SK-N-SH treated with all-trans-retinoic acid at 6 μM for 48 hours (cell line): ENCODE results near the gene LRTM1.

Source experiments
- ATAC-seq: fragments of 200-7000 bp; cut with Tn5 transposase; 3 replicates; pipeline ENCODE4 v1.9.1; 2020; ENCODE audit warnings: mild to moderate bottlenecking, moderate library complexity
- ARNTL ChIP-seq: fragments of 450-650 bp; formaldehyde crosslinking; IDR thresholded peaks from 2 replicates; pipeline ENCODE4 v1.5.0; 2020; ENCODE audit warnings: low read depth, mild to moderate bottlenecking, moderate library complexity, borderline replicate concordance
- BACH2 ChIP-seq: fragments of 250-450 bp; sonication (Bioruptor Pico); IDR thresholded peaks from 2 replicates; pipeline ENCODE4 v1.9.0; 2021; ENCODE audit warnings: mild to moderate bottlenecking, borderline replicate concordance
- ESRRG ChIP-seq: fragments of 250-450 bp; sonication (Bioruptor Pico); IDR thresholded peaks from 2 replicates; pipeline ENCODE4 v1.6.1; 2021; ENCODE audit warnings: mild to moderate bottlenecking
- GLIS3 ChIP-seq: fragments of 250-450 bp; sonication (Bioruptor Pico); IDR thresholded peaks from 2 replicates; pipeline ENCODE4 v1.5.0; 2020; ENCODE audit warnings: mild to moderate bottlenecking, moderate library complexity
- ISL1 ChIP-seq: fragments of 250-450 bp; sonication (Bioruptor Pico); IDR thresholded peaks from 2 replicates; pipeline ENCODE4 v2.1.2; 2022; ENCODE audit warnings: mild to moderate bottlenecking, moderate library complexity
- OSR1 ChIP-seq: fragments of 250-450 bp; sonication (Bioruptor Pico); IDR thresholded peaks from 2 replicates; pipeline ENCODE4 v1.8.0; 2022; ENCODE audit warnings: moderate library complexity, mild to moderate bottlenecking, inconsistent platforms
- PPARA ChIP-seq: fragments of 250-450 bp; sonication (Bioruptor Pico); IDR thresholded peaks from 2 replicates; pipeline ENCODE4 v1.5.0; 2020; ENCODE audit warnings: mild to moderate bottlenecking, borderline replicate concordance
- RARB ChIP-seq: fragments of 250-450 bp; sonication (Bioruptor Pico); IDR thresholded peaks from 2 replicates; pipeline ENCODE4 v1.8.0; 2021; ENCODE audit warnings: mild to moderate bottlenecking, moderate library complexity
- SNAI2 ChIP-seq: fragments of 250-450 bp; sonication (Bioruptor Pico); IDR thresholded peaks from 2 replicates; pipeline ENCODE4 v1.5.0; 2020; ENCODE audit warnings: mild to moderate bottlenecking, moderate library complexity
- TCF4 ChIP-seq: fragments of 250-450 bp; sonication (Bioruptor Pico); IDR thresholded peaks from 2 replicates; pipeline ENCODE4 v1.8.0; 2021; ENCODE audit warnings: mild to moderate bottlenecking, moderate library complexity, borderline replicate concordance
- TOX ChIP-seq: fragments of 250-450 bp; sonication (Bioruptor Pico); IDR thresholded peaks from 2 replicates; pipeline ENCODE4 v1.8.0; 2021; ENCODE audit warnings: mild to moderate bottlenecking, moderate library complexity, borderline replicate concordance
- ZC3H10 ChIP-seq: fragments of 250-450 bp; sonication (Bioruptor Pico); IDR thresholded peaks from 2 replicates; pipeline ENCODE4 v1.5.1; 2021; ENCODE audit warnings: mild to moderate bottlenecking, moderate library complexity
- ZFP3 ChIP-seq: fragments of 250-450 bp; sonication (Bioruptor Pico); IDR thresholded peaks from 2 replicates; pipeline ENCODE4 v1.5.0; 2020; ENCODE audit warnings: mild to moderate bottlenecking, moderate library complexity
- ZFP30 ChIP-seq: fragments of 450-650 bp; formaldehyde crosslinking; IDR thresholded peaks from 2 replicates; pipeline ENCODE4 v1.5.0; 2022; ENCODE audit warnings: mild to moderate bottlenecking, moderate library complexity
- ZNF565 ChIP-seq: fragments of 450-650 bp; formaldehyde crosslinking; conservative IDR thresholded peaks from 2 replicates; pipeline ENCODE4 v1.5.0; 2020; ENCODE audit warnings: low read depth, mild to moderate bottlenecking, moderate library complexity
- ZNF70 ChIP-seq: fragments of 450-650 bp; formaldehyde crosslinking; IDR thresholded peaks from 2 replicates; pipeline ENCODE4 v1.5.0; 2020; ENCODE audit warnings: mild to moderate bottlenecking, moderate library complexity
- ZNF8 ChIP-seq: fragments of 450-650 bp; formaldehyde crosslinking; IDR thresholded peaks from 2 replicates; pipeline ENCODE4 v1.5.0; 2020; ENCODE audit warnings: mild to moderate bottlenecking, moderate library complexity
- TF ChIP-seq, protein P1 (sequence below): fragments of 250-450 bp; sonication (Bioruptor Pico); IDR thresholded peaks from 2 replicates; pipeline ENCODE4 v1.5.0; 2020; ENCODE audit warnings: mild to moderate bottlenecking, moderate library complexity
- TF ChIP-seq, protein P2 (sequence below): fragments of 250-450 bp; sonication (Bioruptor Pico); IDR thresholded peaks from 2 replicates; pipeline ENCODE4 v1.5.1; 2020; ENCODE audit warnings: low read depth, mild to moderate bottlenecking, moderate library complexity
- TF ChIP-seq, protein P3 (sequence below): fragments of 250-450 bp; sonication (Bioruptor Pico); IDR thresholded peaks from 2 replicates; pipeline ENCODE4 v1.8.0; 2020; ENCODE audit warnings: mild to moderate bottlenecking, moderate library complexity, borderline replicate concordance
- TF ChIP-seq, protein P4 (sequence below): fragments of 250-450 bp; sonication (Bioruptor Pico); IDR thresholded peaks from 2 replicates; pipeline ENCODE4 v1.5.1; 2021; ENCODE audit warnings: mild to moderate bottlenecking, moderate library complexity

LRTM1 gene

DNA sequence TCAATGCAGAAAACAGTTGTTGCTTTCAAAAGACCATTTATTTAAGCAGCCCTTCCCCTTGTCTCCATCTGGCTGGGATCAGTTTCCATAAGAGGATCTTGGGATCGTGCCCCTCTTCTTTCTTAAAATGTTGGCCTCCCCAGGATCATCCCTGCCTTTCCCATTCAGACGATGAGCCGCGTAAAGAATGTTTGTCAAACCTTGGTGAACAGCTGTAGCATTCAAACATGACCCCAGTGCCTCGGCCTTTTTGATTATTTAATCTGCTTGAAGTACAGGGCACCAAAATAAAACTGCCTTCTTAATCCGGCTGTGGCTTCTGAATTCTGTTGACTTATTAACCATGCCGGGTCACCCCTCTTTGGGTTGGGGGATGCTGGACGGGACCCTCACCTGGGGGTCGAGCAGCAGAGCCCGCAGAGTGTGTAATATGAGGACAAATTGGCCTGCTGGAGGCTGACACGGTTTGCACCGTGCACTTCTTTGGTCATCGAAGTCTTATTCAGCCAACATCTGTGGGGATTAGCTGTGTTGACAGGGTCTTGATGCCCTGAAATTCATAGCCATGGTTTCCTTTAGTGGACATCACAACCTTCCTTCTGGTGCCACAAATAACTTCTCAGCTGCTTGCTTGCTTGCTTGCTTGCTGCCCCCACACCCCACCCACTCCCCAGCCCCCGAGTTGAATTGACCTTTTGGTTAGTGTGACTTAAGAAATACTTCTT lies at the start of gene LRTM1:
LRTM1 (minus strand) TSS at position 14 of the 725 bp plus-strand sequence. CDS start 148 bp downstream, outside the sequence.
- no peak for ATAC-seq
- no peak for TF ChIP-seq OSR1 (CRISPR knock-in tag)
- TF ChIP-seq ZC3H10 (CRISPR knock-in tag), result no peak
- TF ChIP-seq, protein P1, sequence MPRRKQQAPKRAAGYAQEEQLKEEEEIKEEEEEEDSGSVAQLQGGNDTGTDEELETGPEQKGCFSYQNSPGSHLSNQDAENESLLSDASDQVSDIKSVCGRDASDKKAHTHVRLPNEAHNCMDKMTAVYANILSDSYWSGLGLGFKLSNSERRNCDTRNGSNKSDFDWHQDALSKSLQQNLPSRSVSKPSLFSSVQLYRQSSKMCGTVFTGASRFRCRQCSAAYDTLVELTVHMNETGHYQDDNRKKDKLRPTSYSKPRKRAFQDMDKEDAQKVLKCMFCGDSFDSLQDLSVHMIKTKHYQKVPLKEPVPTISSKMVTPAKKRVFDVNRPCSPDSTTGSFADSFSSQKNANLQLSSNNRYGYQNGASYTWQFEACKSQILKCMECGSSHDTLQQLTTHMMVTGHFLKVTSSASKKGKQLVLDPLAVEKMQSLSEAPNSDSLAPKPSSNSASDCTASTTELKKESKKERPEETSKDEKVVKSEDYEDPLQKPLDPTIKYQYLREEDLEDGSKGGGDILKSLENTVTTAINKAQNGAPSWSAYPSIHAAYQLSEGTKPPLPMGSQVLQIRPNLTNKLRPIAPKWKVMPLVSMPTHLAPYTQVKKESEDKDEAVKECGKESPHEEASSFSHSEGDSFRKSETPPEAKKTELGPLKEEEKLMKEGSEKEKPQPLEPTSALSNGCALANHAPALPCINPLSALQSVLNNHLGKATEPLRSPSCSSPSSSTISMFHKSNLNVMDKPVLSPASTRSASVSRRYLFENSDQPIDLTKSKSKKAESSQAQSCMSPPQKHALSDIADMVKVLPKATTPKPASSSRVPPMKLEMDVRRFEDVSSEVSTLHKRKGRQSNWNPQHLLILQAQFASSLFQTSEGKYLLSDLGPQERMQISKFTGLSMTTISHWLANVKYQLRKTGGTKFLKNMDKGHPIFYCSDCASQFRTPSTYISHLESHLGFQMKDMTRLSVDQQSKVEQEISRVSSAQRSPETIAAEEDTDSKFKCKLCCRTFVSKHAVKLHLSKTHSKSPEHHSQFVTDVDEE (CRISPR knock-in tag), result no peak
- TF ChIP-seq, protein P2, sequence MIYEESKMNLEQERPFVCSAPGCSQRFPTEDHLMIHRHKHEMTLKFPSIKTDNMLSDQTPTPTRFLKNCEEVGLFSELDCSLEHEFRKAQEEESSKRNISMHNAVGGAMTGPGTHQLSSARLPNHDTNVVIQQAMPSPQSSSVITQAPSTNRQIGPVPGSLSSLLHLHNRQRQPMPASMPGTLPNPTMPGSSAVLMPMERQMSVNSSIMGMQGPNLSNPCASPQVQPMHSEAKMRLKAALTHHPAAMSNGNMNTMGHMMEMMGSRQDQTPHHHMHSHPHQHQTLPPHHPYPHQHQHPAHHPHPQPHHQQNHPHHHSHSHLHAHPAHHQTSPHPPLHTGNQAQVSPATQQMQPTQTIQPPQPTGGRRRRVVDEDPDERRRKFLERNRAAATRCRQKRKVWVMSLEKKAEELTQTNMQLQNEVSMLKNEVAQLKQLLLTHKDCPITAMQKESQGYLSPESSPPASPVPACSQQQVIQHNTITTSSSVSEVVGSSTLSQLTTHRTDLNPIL, result no peak
- no peak for TF ChIP-seq TCF4 (CRISPR knock-in tag)
- no peak for TF ChIP-seq RARB
- TF ChIP-seq, protein P3, sequence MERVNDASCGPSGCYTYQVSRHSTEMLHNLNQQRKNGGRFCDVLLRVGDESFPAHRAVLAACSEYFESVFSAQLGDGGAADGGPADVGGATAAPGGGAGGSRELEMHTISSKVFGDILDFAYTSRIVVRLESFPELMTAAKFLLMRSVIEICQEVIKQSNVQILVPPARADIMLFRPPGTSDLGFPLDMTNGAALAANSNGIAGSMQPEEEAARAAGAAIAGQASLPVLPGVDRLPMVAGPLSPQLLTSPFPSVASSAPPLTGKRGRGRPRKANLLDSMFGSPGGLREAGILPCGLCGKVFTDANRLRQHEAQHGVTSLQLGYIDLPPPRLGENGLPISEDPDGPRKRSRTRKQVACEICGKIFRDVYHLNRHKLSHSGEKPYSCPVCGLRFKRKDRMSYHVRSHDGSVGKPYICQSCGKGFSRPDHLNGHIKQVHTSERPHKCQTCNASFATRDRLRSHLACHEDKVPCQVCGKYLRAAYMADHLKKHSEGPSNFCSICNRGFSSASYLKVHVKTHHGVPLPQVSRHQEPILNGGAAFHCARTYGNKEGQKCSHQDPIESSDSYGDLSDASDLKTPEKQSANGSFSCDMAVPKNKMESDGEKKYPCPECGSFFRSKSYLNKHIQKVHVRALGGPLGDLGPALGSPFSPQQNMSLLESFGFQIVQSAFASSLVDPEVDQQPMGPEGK (CRISPR knock-in tag), result no peak
- TF ChIP-seq, protein P4, sequence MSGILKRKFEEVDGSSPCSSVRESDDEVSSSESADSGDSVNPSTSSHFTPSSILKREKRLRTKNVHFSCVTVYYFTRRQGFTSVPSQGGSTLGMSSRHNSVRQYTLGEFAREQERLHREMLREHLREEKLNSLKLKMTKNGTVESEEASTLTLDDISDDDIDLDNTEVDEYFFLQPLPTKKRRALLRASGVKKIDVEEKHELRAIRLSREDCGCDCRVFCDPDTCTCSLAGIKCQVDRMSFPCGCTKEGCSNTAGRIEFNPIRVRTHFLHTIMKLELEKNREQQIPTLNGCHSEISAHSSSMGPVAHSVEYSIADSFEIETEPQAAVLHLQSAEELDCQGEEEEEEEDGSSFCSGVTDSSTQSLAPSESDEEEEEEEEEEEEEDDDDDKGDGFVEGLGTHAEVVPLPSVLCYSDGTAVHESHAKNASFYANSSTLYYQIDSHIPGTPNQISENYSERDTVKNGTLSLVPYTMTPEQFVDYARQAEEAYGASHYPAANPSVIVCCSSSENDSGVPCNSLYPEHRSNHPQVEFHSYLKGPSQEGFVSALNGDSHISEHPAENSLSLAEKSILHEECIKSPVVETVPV (CRISPR knock-in tag), result no peak
- TF ChIP-seq BACH2 (CRISPR knock-in tag), result no peak
- TF ChIP-seq SNAI2 (CRISPR knock-in tag), result no peak
- no peak for TF ChIP-seq ZNF70 (CRISPR knock-in tag)
- TF ChIP-seq ISL1 (CRISPR knock-in tag), result no peak
- TF ChIP-seq ZNF565, result no peak
- TF ChIP-seq ZFP3, result no peak
- no peak for TF ChIP-seq ZFP30 (CRISPR knock-in tag)
- TF ChIP-seq ARNTL (CRISPR knock-in tag), result no peak
- TF ChIP-seq TOX (CRISPR knock-in tag), result no peak
- TF ChIP-seq ZNF8 (CRISPR knock-in tag), result no peak
- TF ChIP-seq GLIS3 (CRISPR knock-in tag), result no peak

DNA sequence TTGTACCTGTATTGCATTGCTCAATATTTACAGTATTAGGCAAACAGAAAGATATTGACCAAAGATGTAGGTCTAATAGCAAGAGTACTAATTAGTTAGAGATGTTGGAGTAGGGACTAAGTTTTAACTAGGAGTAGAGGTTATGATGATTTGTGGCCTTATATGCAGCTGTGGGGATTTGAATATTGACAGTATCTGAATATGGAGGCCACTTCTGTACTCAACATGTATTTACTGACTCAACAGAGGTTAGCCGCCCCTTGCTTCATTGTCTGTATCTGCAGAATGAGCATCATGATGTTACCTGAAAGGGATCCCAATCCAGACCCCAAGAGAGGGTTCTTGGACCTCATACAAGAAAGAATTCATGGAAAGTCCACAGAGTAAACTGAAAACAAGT lies 49.6 kb upstream of the LRTM1 start:
- TF ChIP-seq BACH2 (CRISPR knock-in tag), result no peak
- TF ChIP-seq ESRRG (CRISPR knock-in tag), result no peak
- no peak for TF ChIP-seq GLIS3 (CRISPR knock-in tag)
- TF ChIP-seq, protein P2, result no peak
- TF ChIP-seq ZFP30 (CRISPR knock-in tag), result no peak
- no peak for TF ChIP-seq PPARA
- TF ChIP-seq, protein P4 (CRISPR knock-in tag), result no peak
- no peak for TF ChIP-seq RARB
- no peak for TF ChIP-seq TOX (CRISPR knock-in tag)
- no peak for TF ChIP-seq ZC3H10 (CRISPR knock-in tag)
- no peak for TF ChIP-seq SNAI2 (CRISPR knock-in tag)
- no peak for TF ChIP-seq ZNF8 (CRISPR knock-in tag)
- TF ChIP-seq, protein P1 (CRISPR knock-in tag), result no peak

More for the DNA sequence above, 49.6 kb upstream of the LRTM1 start:
- ATAC-seq, result no peak
